Liver (tissue), 9 donors: ENCODE measurements around the gene ASB11. TPM values are rescaled to one million over a fixed set of nuclear protein-coding genes. Genes with fewer than 3 reads are reported as not detected.
"Not testable (repeated sequence)": the region's sequence is repeated elsewhere in the genome, so short reads cannot be mapped to it uniquely, and the experiment has no call there.

Source experiments
- DNase-seq: peaks from one replicate; pipeline ENCODE4 v3.0.0-alpha.2; 2017; ENCODE audit warnings: low spot score
- H3K27ac ChIP-seq, 2 donors: one replicate each; pipeline ENCODE4 v1.7.0; 2013; ENCODE audit warnings: inconsistent platforms in 2 of 2, low read length in 2 of 2, control low read depth in 1 of 2, low read depth in 1 of 2, mild to moderate bottlenecking in 1 of 2
- H3K27me3 ChIP-seq, 4 donors: one replicate each; pipeline versions ENCODE4 v1.6.1 to v1.7.0; 2013; ENCODE audit warnings: low read length in 3 of 4, inconsistent platforms in 1 of 4, mild to moderate bottlenecking in 1 of 4, moderate library complexity in 1 of 4; ENCODE audit not compliant: control insufficient read depth in 4 of 4, insufficient read depth in 4 of 4
- H3K36me3 ChIP-seq, 4 donors: one replicate each; pipeline versions ENCODE4 v1.6.1 to v1.7.0; 2013; ENCODE audit warnings: low read length in 3 of 4, mild to moderate bottlenecking in 3 of 4, low read depth in 1 of 4, moderate library complexity in 1 of 4; ENCODE audit not compliant: control insufficient read depth in 4 of 4, insufficient read depth in 3 of 4
- H3K4me1 ChIP-seq, 4 donors: one replicate each; pipeline versions ENCODE4 v1.6.1 to v1.7.0; 2013; ENCODE audit warnings: low read length in 3 of 4, mild to moderate bottlenecking in 3 of 4, moderate library complexity in 1 of 4; ENCODE audit not compliant: control insufficient read depth in 4 of 4, insufficient read depth in 4 of 4
- H3K4me3 ChIP-seq, 3 donors: one replicate each; pipeline versions ENCODE4 v1.6.1 to v1.7.0; 2013; ENCODE audit warnings: low read length in 3 of 3, control low read depth in 1 of 3, low read depth in 1 of 3, mild to moderate bottlenecking in 1 of 3
- H3K9ac ChIP-seq, 2 donors: one replicate each; pipeline ENCODE4 v1.7.0; 2013; ENCODE audit warnings: low read length in 2 of 2, mild to moderate bottlenecking in 2 of 2, moderate library complexity in 2 of 2, control low read depth in 1 of 2, low read depth in 1 of 2
- H3K9me3 ChIP-seq, 4 donors: one replicate each; pipeline versions ENCODE4 v1.6.1 to v1.7.0; 2013; ENCODE audit warnings: low read length in 3 of 4; ENCODE audit not compliant: control insufficient read depth in 4 of 4
- EGR1 ChIP-seq, 2 donors: IDR thresholded peaks; 2 replicates each; pipeline ENCODE4 v1.6.1; 2016 to 2018; ENCODE audit warnings: antibody characterized with exemption in 2 of 2, low read depth in 2 of 2
- FOXA1 ChIP-seq: IDR thresholded peaks from 2 replicates; pipeline ENCODE4 v1.6.1; 2016; ENCODE audit warnings: antibody characterized with exemption
- FOXA2 ChIP-seq: IDR thresholded peaks from 2 replicates; pipeline ENCODE4 v1.6.1; 2016; ENCODE audit warnings: antibody characterized with exemption
- JUND ChIP-seq, 2 donors: IDR thresholded peaks; 2 replicates each; pipeline ENCODE4 v1.6.1; 2016; ENCODE audit warnings: antibody characterized with exemption in 2 of 2
- NR2F2 ChIP-seq: IDR thresholded peaks from 2 replicates; pipeline ENCODE4 v1.6.1; 2016; ENCODE audit warnings: antibody characterized with exemption
- RAD21 ChIP-seq, 2 donors: IDR thresholded peaks; 2 replicates each; pipeline ENCODE4 v1.6.1; 2016; ENCODE audit warnings: antibody characterized with exemption in 2 of 2, mild to moderate bottlenecking in 2 of 2
- RXRA ChIP-seq, 2 donors: IDR thresholded peaks; 2 replicates each; pipeline ENCODE4 v1.6.1; 2017 to 2018; ENCODE audit warnings: antibody characterized with exemption in 2 of 2, mild to moderate bottlenecking in 1 of 2
- SP1 ChIP-seq: IDR thresholded peaks from 2 replicates; pipeline ENCODE4 v1.6.1; 2018; ENCODE audit warnings: antibody characterized with exemption, mild to moderate bottlenecking
- TAF1 ChIP-seq: conservative IDR thresholded peaks from 2 replicates; pipeline ENCODE4 v1.6.1; 2016; ENCODE audit warnings: antibody characterized with exemption, mild to moderate bottlenecking
- YY1 ChIP-seq: IDR thresholded peaks from 2 replicates; pipeline ENCODE4 v1.6.1; 2016; ENCODE audit warnings: antibody characterized with exemption, mild to moderate bottlenecking
- WGBS: extraction: QIAGEN DNeasy Blood & Tissue Kit; methylation state at CpG from one replicate; pipeline ENCODE4 v1.1.7; 2013; 5-methylcytosine and 5-hydroxymethylcytosine counted together
- polyA plus RNA-seq, 2 donors: library from polyadenylated mRNA; stranded (reverse) in 1 of 2; unstranded in 1 of 2; fragments of 200-250 nt in 1 of 2; fragments of >200 nt in 1 of 2; fragmentation: Nextera tagmentation in 1 of 2; extraction: Ambion mirVana in 1 of 2; gene quantifications; one replicate each; pipeline versions ENCODE4 v1.2.1 to v1.2.3, GENCODE V29; 2013 to 2015
- total RNA-seq, 2 donors: library from RNA; depleted of rRNA; stranded (reverse); fragments of >200 nt; gene quantifications; one replicate each; pipeline ENCODE4 v1.2.3, GENCODE V29; 2014
- TF ChIP-seq, protein P1 (sequence below): IDR thresholded peaks from 2 replicates; pipeline ENCODE4 v1.6.1; 2016; ENCODE audit warnings: antibody characterized with exemption
- TF ChIP-seq, protein P2 (sequence below): IDR thresholded peaks from 2 replicates; pipeline ENCODE4 v1.6.1; 2016; ENCODE audit warnings: antibody characterized with exemption, mild to moderate bottlenecking
- TF ChIP-seq, protein P3 (sequence below): fragments of 150-350 bp; IDR thresholded peaks from 2 replicates; pipeline ENCODE4 v1.5.1; 2017; ENCODE audit warnings: improper control_type of control experiment, low read depth, low read length; ENCODE audit not compliant: missing input control
- TF ChIP-seq, protein P4 (sequence below): IDR thresholded peaks from 2 replicates; pipeline ENCODE4 v1.6.1; 2016; ENCODE audit warnings: antibody characterized with exemption
- donor health status: healthy.
- donor health status: healthy.
- donor health status: healthy.
- donor health status: healthy.
- donor health status: healthy.

ASB11 gene
- total and polyA plus RNA-seq, 4 donors: 0.03 TPM; not detected in 3

DNA sequence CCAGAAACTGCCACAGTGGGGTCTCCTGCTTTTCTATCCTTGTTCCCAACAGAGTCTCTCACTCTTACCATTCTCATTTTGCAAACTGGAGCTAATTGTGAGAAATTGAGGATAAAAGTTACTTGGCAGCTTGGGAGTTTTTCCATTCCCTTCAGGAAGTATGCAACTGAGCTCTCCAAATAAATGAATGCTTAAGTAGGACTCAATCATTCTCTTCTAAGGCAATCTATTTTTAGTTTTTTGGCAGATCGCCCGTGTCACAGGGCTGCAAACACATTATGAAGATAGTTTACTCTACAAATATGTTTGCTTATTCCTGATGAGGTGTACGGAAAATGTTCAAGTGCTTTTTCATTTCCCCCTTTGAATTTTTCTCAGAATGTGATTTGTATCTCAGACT is 5.3 kb downstream of the ASB11 start:
- WGBS: 7% methylated on average over 3 of the region's 3 CpGs
- DNase-seq: no peak
- no peak overlapping the region for H3K9ac ChIP-seq
- peaks cover 0 to 2% (median 0%) of the 10 kb centered on the region in 4 donors for H3K27me3 ChIP-seq
- no peak overlapping the region for H3K4me3 ChIP-seq
- H3K4me1 ChIP-seq: no peaks in the 10 kb centered on the region
- peak overlapping the region in 1 of 2 donors; percentile 20 for H3K27ac ChIP-seq
- no peaks in the 10 kb centered on the region for H3K36me3 ChIP-seq
- no peaks in the 10 kb centered on the region for H3K9me3 ChIP-seq
- TF ChIP-seq RXRA (IDR thresholded peaks at IDR 0.05) (no peak), SP1 (peak; percentile 4), EGR1 (IDR thresholded peaks at IDR 0.05; ENCODE audit: low read depth in 2 of 2) (no peak), JUND (IDR thresholded peaks at IDR 0.05) (no peak)

DNA sequence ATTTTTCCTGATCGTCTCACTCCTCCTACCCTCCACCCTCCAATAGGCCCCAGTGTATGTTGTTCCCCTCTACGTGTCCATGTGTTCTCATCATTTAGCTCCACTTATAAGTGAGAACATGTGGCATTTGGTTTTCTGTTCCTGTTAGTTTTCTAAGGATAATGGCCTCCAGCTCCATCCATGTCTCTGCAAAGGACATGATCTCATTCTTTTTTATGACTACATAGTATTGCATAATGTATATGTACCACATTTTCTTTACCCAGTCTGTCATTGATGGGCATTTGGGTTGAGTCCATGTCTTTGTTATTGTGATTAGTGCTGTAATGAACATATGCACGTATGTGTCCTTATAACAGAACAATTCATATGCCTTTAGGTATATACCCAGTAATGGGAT is 9.5 kb downstream of the ASB11 start:
- H3K27ac ChIP-seq, H3K36me3 ChIP-seq, H3K4me1 ChIP-seq, H3K9ac ChIP-seq, H3K4me3 ChIP-seq, H3K27me3 ChIP-seq, DNase-seq, H3K9me3 ChIP-seq: not testable (repeated sequence)
- WGBS: 66% methylated on average over 3 of the region's 3 CpGs

DNA sequence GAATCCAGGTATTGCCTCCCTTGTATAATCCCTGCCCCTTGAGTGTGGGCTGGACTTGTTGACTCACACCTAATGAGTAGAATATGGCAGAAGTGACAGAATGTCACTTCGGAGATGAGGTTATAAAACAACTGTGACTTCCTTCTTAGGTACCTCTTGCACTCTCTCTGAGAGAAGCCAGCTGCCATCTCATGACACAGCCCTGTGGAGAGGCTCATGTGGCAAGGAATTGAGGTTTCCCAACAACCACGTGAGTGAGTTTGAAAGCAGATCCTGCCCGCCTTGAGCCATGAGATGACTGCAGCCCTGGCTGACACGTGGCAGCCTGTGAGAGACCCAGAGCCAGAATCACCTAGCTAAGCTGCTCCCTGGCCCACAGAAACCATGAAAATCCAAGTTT is 13.5 kb downstream of the ASB11 start:
- 45% methylated on average over 4 of the region's 4 CpGs for WGBS
- no peaks in the 10 kb centered on the region for H3K36me3 ChIP-seq
- H3K9me3 ChIP-seq: no peaks in the 10 kb centered on the region
- H3K4me3 ChIP-seq: no peak overlapping the region
- peak overlapping the region; percentile 18 to 43 for H3K27ac ChIP-seq
- no peak for DNase-seq
- H3K9ac ChIP-seq: no peak overlapping the region
- no peak for TF ChIP-seq JUND (IDR thresholded peaks at IDR 0.05)
- no peak for TF ChIP-seq FOXA1
- TF ChIP-seq, protein P1, sequence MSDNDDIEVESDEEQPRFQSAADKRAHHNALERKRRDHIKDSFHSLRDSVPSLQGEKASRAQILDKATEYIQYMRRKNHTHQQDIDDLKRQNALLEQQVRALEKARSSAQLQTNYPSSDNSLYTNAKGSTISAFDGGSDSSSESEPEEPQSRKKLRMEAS: peak; percentile 12
- H3K27me3 ChIP-seq: peaks cover 0 to 5% (median 0%) of the 10 kb centered on the region in 4 donors
- peaks cover 2 to 21% (median 15%) of the 10 kb centered on the region in 4 donors for H3K4me1 ChIP-seq

DNA sequence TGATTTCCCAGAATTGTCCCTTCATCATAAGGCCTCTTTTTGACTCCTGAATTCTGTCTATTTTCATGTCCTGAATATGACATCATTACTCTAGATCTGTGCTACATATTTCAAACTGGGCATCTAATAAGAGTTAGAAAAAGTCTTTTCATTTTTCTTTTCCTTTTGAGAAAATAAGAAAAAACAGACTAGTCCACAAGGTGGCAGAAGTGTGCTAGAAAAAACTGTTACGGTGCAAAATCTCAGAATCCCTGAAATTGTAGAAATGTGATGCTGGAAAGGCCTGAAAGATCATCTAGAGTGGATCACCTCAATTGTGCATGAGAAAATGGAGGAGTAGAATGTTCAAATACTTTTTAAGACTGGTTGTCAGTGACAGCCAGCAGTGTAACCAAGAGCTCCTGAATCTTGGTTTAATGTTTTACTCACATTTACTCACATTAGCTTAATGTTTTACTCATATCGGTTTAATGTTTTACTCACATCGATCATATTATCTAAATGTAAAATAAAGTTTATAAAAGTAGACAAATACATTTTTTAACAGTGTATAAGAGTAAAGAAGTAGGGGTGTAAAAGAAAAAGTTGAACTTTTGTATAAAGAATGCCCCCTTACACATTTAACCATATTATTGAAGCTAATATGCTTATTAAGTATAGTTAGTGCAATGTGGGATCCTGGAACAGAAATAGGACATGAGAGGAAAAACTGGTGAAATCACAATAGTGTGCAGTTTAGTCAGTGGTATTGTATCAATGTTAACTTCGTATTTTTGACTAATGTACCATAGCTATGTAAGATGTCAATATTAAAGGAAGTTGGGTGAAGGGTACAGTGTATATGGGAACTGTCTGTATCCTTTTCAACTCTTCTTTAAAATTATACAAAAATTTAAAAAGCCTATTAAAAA is 15.2 kb downstream of the ASB11 start:
- no peaks in the 10 kb centered on the region for H3K9me3 ChIP-seq
- peaks cover 0 to 5% (median 0%) of the 10 kb centered on the region in 4 donors for H3K27me3 ChIP-seq
- no peak overlapping the region for H3K4me3 ChIP-seq
- H3K9ac ChIP-seq: peak overlapping the region; percentile 28 to 72
- no peak for TF ChIP-seq NR2F2
- TF ChIP-seq, protein P2, sequence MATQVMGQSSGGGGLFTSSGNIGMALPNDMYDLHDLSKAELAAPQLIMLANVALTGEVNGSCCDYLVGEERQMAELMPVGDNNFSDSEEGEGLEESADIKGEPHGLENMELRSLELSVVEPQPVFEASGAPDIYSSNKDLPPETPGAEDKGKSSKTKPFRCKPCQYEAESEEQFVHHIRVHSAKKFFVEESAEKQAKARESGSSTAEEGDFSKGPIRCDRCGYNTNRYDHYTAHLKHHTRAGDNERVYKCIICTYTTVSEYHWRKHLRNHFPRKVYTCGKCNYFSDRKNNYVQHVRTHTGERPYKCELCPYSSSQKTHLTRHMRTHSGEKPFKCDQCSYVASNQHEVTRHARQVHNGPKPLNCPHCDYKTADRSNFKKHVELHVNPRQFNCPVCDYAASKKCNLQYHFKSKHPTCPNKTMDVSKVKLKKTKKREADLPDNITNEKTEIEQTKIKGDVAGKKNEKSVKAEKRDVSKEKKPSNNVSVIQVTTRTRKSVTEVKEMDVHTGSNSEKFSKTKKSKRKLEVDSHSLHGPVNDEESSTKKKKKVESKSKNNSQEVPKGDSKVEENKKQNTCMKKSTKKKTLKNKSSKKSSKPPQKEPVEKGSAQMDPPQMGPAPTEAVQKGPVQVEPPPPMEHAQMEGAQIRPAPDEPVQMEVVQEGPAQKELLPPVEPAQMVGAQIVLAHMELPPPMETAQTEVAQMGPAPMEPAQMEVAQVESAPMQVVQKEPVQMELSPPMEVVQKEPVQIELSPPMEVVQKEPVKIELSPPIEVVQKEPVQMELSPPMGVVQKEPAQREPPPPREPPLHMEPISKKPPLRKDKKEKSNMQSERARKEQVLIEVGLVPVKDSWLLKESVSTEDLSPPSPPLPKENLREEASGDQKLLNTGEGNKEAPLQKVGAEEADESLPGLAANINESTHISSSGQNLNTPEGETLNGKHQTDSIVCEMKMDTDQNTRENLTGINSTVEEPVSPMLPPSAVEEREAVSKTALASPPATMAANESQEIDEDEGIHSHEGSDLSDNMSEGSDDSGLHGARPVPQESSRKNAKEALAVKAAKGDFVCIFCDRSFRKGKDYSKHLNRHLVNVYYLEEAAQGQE: peak; percentile 15
- no peak for TF ChIP-seq FOXA2
- TF ChIP-seq RAD21 (IDR thresholded peaks at IDR 0.05): peak; percentile 65 to 70
- TF ChIP-seq, protein P3, sequence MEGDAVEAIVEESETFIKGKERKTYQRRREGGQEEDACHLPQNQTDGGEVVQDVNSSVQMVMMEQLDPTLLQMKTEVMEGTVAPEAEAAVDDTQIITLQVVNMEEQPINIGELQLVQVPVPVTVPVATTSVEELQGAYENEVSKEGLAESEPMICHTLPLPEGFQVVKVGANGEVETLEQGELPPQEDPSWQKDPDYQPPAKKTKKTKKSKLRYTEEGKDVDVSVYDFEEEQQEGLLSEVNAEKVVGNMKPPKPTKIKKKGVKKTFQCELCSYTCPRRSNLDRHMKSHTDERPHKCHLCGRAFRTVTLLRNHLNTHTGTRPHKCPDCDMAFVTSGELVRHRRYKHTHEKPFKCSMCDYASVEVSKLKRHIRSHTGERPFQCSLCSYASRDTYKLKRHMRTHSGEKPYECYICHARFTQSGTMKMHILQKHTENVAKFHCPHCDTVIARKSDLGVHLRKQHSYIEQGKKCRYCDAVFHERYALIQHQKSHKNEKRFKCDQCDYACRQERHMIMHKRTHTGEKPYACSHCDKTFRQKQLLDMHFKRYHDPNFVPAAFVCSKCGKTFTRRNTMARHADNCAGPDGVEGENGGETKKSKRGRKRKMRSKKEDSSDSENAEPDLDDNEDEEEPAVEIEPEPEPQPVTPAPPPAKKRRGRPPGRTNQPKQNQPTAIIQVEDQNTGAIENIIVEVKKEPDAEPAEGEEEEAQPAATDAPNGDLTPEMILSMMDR: peak; percentile 16
- TF ChIP-seq SP1: peak; percentile 35
- TF ChIP-seq, protein P4, sequence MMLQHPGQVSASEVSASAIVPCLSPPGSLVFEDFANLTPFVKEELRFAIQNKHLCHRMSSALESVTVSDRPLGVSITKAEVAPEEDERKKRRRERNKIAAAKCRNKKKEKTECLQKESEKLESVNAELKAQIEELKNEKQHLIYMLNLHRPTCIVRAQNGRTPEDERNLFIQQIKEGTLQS: peak; percentile 9
- no peak for TF ChIP-seq JUND (IDR thresholded peaks at IDR 0.05)
- TF ChIP-seq, protein P1: no peak
- TF ChIP-seq RXRA (IDR thresholded peaks at IDR 0.05): peak in 1 of 2 donors; percentile 7
- TF ChIP-seq TAF1: peak; percentile 65
- peak; percentile 78 for TF ChIP-seq YY1
- TF ChIP-seq EGR1 (IDR thresholded peaks at IDR 0.05; ENCODE audit: low read depth in 2 of 2): no peak
- peak overlapping the region; percentile 75 to 88 for H3K27ac ChIP-seq
- no peak for DNase-seq
- H3K4me1 ChIP-seq: peaks cover 2 to 21% (median 15%) of the 10 kb centered on the region in 4 donors
- 24% methylated on average over 4 of the region's 4 CpGs for WGBS
- H3K36me3 ChIP-seq: no peaks in the 10 kb centered on the region
